GM19372 (cell line): ENCODE data around the gene C2orf15.
"Not testable (repeated sequence)": the region's sequence is repeated elsewhere in the genome, so short reads cannot be mapped to it uniquely, and the experiment has no call there.

ENCODE experiments used
- ATAC-seq: cut with Tn5 transposase; IDR thresholded peaks from one replicate; pipeline ENCODE4 v1.9.1; 2021; ENCODE audit warnings: mild to moderate bottlenecking, low read depth, moderate library complexity; ENCODE audit not compliant: unreplicated experiment

C2orf15 gene

GRCh38 chr2:99159594-99159993 lies 18.1 kb downstream of the C2orf15 start:
- ATAC-seq = no peak

DNA sequence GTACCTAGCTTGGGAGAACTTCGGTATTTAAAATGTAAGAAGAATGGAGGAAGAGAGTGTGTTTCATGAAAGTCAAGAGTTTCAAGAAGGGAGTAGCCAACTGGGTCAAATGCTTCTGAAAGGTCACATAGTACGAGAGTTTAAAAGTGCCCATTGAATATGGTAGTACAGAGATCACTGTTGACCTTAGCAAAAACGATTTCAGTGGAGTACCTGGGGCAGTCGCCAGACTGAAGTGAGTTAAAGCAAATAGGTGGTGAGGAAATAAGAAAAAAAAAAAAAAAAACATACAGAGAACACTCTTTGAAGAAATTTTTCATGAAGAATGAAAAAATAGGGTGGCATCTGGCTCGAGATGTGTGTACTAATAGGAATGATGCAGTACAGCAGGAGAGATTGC lies 24.7 kb downstream of the C2orf15 start:
- ATAC-seq = no peak

GRCh38 chr2:99169534-99169933 lies 28.0 kb downstream of the C2orf15 start:
- ATAC-seq = no peak

GRCh38 chr2:99171377-99172140 lies 30.1 kb downstream of the C2orf15 start:
- no peak for ATAC-seq

GRCh38 chr2:99180755-99181623 lies 39.5 kb downstream of the C2orf15 start, which contains the start of the genes MITD1 and MRPL30:
Gene MITD1 (minus strand): TSS chr2:99181058. CDS start chr2:99180981, 77 bp downstream.
Gene MRPL30 (plus strand): TSS chr2:99181184. CDS start chr2:99186204, 5,020 bp downstream.
- peak; percentile 84 for ATAC-seq

DNA sequence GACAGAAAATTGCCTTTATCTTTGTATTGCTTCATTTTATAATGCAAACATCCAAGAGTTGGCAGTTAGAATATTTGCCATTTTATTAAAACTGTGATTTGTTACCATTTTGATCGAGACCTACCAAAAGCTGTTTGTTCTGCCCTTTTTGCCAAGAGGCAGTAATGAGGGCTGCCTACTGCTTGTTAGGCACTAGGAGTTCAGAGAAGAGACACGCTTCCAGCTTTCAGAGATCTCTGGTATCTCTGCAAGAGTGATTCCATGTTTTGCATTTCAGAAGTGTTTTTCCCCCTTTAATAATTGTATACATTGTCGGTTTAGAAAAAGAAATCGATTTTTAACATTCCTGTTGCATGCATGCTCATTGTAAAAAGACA lies 40.1 kb downstream of the C2orf15 start:
- no peak for ATAC-seq

DNA sequence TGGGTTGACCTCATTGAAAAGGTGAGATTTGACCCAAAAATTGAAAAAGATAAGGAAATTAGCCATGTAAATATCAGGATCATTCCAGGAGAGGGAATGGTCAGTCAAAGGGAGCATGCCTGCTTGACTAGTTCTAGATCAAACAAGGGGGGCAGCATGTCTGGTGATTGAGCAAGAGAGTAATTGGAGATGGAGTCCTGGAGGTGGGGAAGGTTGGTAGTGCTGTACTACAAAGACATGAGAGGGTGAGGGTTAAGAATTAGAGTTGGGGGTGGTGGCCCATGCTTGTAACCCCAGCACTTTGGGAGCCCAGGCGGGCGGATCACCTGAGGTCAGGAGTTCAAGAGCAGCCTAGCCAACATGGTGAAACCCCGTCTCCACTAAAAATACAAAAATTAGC lies 41.5 kb downstream of the C2orf15 start:
- no peak for ATAC-seq

GRCh38 chr2:99184811-99185210 lies 43.3 kb downstream of the C2orf15 start:
- no peak for ATAC-seq

- ATAC-seq = no peak
These were observed 45.5 kb downstream of the C2orf15 start for GRCh38 chr2:99187011-99187410.

DNA sequence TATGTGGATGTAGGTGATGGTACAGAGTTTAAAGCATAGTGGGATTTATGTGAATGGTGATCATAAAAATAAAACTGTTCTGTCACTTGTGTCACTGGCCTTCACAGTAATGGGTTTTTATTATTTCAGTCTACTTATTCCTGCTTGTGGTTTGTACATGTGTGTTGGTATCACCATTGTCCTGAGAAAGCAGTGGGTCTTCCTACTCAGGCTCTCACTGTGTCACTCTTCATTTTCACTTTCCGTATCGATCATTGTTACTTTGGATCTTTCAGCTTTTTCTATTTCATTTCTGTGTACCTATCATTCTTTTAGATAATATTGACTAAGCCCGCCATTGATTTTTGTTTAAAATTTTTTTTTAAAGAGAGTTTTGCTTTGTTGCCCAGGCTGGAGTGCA lies 46.9 kb downstream of the C2orf15 start:
- ATAC-seq = no peak

DNA sequence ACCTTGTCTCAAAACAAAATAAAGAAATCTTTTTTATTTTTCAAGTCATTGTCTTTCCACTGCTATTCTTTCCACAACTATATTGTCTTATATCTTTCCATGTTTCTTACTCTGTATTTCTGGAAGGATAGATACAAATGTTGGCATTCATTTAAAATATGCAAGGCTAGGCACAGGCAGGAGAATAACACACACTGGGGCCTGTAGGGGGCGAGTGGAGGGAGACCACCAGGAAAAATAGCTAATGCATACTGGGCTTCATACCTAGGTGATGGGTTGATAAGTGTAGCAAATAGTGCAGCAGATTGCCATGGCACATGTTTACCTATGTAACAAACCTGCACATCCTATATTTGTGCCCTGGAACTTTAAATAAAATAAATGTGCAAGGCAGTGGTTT lies 49.0 kb downstream of the C2orf15 start:
- no peak for ATAC-seq

GRCh38 chr2:99192364-99192763 lies 50.9 kb downstream of the C2orf15 start:
- not testable (repeated sequence) for ATAC-seq

DNA sequence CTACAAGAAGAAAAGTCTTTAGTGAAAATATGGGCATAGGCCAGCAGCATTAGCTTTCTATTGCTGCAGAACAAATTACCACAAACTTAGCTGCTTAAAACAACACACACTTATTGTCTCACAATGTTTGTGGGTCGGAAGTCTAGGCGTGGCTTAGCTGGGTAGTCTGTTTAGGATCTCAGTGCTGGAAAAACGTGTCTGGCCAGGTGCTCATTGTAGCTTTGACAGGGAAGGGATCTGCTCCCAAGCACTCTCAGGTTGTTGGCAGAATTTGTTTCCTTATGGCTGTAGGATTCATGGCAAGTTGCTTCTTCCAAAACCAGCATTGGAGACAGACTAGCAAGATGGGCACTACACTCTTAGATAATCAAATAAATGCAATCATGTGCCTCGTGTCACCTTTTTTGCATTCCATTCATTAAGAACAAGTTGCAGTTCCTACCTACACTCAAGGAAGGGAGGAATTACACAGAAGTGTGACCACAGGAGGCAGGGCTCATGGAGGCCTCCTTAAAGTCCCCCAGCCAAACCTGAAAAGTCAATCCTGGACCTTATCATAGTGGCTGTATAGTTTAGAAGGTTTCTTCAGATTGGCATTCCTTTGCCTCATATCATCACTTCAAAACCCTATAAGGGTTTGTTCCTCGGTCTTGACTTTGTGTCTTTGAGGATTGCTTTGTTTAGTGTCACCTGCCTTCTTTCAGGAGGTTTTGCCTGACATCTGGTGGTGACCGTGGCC lies 56.8 kb downstream of the C2orf15 start:
- ATAC-seq = no peak

GRCh38 chr2:99200076-99200800 lies 58.7 kb downstream of the C2orf15 start:
- ATAC-seq = no peak
